Activated CD4-positive, alpha-beta T cell treated with anti-CD3 and anti-CD28 coated beads, Interleukin-2, amount 10 ng/mL, durations not matched to agents 7 days and 5 days (primary cell): ENCODE results near the gene PML. TPM values are rescaled to one million over a fixed set of nuclear protein-coding genes. Genes with fewer than 3 reads are reported as not detected.

ENCODE experiments used
- CTCF ChIA-PET: fragments of 350-600 bp; sonication (Branson Sonifier 250); formaldehyde crosslinking; loops from one replicate; lab custom pipeline; 2021; ENCODE audit warnings: antibody characterized with exemption; lab: Charles Lee
- POLR2A ChIA-PET: fragments of 350-600 bp; sonication (Branson Sonifier 250); formaldehyde crosslinking; loops from one replicate; lab custom pipeline; 2021; ENCODE audit warnings: antibody characterized with exemption; lab: Charles Lee
- DNase-seq: peaks from one replicate; pipeline ENCODE4 v3.0.0-alpha.2; 2020
- H3K27ac Mint-ChIP-seq: one replicate; pipeline ENCODE4 v1.8.0; 2021; ENCODE audit warnings: mild to moderate bottlenecking, moderate library complexity, mixed read lengths
- H3K27me3 Mint-ChIP-seq: one replicate; pipeline ENCODE4 v1.8.0; 2021; ENCODE audit warnings: mixed read lengths
- H3K36me3 Mint-ChIP-seq: one replicate; pipeline ENCODE4 v1.8.0; 2021; ENCODE audit warnings: low read depth, mixed read lengths
- H3K4me1 Mint-ChIP-seq: one replicate; pipeline ENCODE4 v1.8.0; 2021; ENCODE audit warnings: mixed read lengths
- H3K4me3 Mint-ChIP-seq: one replicate; pipeline ENCODE4 v1.8.0; 2021; ENCODE audit warnings: mild to moderate bottlenecking, moderate library complexity, mixed read lengths
- H3K9me3 Mint-ChIP-seq: one replicate; pipeline ENCODE4 v1.8.0; 2021; ENCODE audit warnings: mixed read lengths
- total RNA-seq, 2 experiments: library from RNA; stranded (reverse); gene quantifications; one replicate each; pipeline ENCODE4 v1.2.3, GENCODE V29; 2021

PML gene
- total RNA-seq: 100 to 1,000 TPM; 118 to 122 TPM

DNA sequence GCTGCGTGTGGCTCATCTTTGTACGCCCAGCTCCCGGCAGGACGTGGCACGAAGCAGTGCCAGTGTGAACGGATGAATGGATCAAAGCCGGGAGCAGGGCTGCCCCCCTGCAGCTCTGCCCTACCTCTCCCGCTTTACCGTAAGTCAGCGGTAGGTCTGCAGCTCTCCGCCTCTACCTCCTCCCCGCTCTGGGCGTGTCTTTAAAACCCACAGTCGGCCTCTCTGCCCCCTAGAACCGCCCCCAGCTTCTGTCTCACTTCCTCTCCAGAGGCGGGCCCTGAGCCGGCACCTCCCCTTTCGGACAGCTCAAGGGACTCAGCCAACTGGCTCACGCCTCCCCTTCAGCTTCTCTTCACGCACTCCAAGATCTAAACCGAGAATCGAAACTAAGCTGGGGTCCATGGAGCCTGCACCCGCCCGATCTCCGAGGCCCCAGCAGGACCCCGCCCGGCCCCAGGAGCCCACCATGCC lies at the start of gene PML:
Gene PML (plus strand): TSS at position 304 of the 471 bp plus-strand sequence. CDS start 97 bp downstream, at position 401.
- ChIA-PET CTCF (interaction anchor here (0.8 to 6.7 kb wide), 14 partner anchors 10 to 388 kb away, joined by 3 to 63 read pairs (median 3); no protein-coding TSS in a partner anchor), POLR2A (interaction anchor here (0.6 to 1.4 kb wide), 6 partner anchors 9 to 87 kb away, joined by 3 to 6 read pairs (median 4); no protein-coding TSS in a partner anchor)
- H3K36me3 Mint-ChIP-seq: peaks cover 37% of the 10 kb centered on the region
- peak within 1 kb of the TSS; percentile 92 for H3K4me3 Mint-ChIP-seq
- H3K27ac Mint-ChIP-seq: peak within 1 kb of the TSS; percentile 93
- no peaks in the 10 kb centered on the region for H3K27me3 Mint-ChIP-seq
- peaks cover 71% of the 10 kb centered on the region for H3K4me1 Mint-ChIP-seq
- no peaks in the 10 kb centered on the region for H3K9me3 Mint-ChIP-seq
- DNase-seq: peak; percentile 99

- H3K9me3 Mint-ChIP-seq: no peaks in the 10 kb centered on the region
- H3K27ac Mint-ChIP-seq: no peak overlapping the region
- ChIA-PET CTCF (interaction anchor here (1.3 to 2.3 kb wide), 2 partner anchors 14 to 17 kb away, joined by 3 to 11 read pairs; no protein-coding TSS in a partner anchor), POLR2A (no interaction called here)
- H3K4me1 Mint-ChIP-seq: peaks cover 22% of the 10 kb centered on the region
- H3K27me3 Mint-ChIP-seq: peaks cover 4% of the 10 kb centered on the region
- no peaks in the 10 kb centered on the region for H3K36me3 Mint-ChIP-seq
- DNase-seq: no peak
- H3K4me3 Mint-ChIP-seq: no peak overlapping the region
Measured at GRCh38 chr15:73945130-73945508, 49.4 kb upstream of the PML start.

- H3K36me3 Mint-ChIP-seq: no peaks in the 10 kb centered on the region
- H3K27me3 Mint-ChIP-seq: peaks cover 4% of the 10 kb centered on the region
- ChIA-PET CTCF (interaction anchor here (1.2 to 2.3 kb wide), 3 partner anchors 15 to 19 kb away, joined by 3 to 11 read pairs (median 3); no protein-coding TSS in a partner anchor), POLR2A (no interaction called here)
- H3K4me1 Mint-ChIP-seq: peaks cover 24% of the 10 kb centered on the region
- no peak overlapping the region for H3K4me3 Mint-ChIP-seq
- DNase-seq: no peak
- H3K27ac Mint-ChIP-seq: no peak overlapping the region
- no peaks in the 10 kb centered on the region for H3K9me3 Mint-ChIP-seq
Measured at GRCh38 chr15:73946046-73946721, 48.3 kb upstream of the PML start.

DNA sequence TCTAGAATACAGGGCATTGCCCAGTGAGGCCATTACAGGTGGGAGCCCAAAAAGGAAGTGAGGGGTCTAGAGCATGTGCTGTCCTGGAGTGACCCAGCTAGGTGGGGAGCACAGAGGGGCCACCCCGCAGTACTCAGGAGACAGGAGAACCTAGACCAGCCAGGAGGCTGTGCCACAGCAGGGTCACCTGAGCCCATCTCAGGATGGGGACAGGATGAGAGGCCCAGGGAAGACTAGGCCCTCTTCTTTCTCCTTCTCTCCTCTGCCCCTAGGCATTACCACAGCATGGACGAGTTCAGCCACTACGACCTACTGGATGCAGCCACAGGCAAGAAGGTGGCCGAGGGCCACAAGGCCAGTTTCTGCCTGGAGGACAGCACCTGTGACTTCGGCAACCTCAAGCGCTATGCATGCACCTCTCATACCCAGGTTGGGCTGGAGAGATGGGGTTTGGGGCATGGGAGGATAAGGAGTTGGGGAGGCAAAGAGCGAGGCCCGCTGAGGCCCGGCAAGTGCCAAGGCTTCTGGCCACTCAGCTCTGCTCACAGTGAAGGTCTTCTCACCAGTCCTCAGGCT lies 47.6 kb upstream of the PML start:
- H3K9me3 Mint-ChIP-seq: no peaks in the 10 kb centered on the region
- CTCF ChIA-PET: interaction anchor here (1.2 to 2.3 kb wide), 3 partner anchors 15 to 19 kb away, joined by 3 to 11 read pairs (median 3); no protein-coding TSS in a partner anchor
- H3K27me3 Mint-ChIP-seq: peaks cover 4% of the 10 kb centered on the region
- DNase-seq: no peak
- H3K4me1 Mint-ChIP-seq: peaks cover 21% of the 10 kb centered on the region
- H3K36me3 Mint-ChIP-seq: no peaks in the 10 kb centered on the region
- no peak overlapping the region for H3K4me3 Mint-ChIP-seq
- no peak overlapping the region for H3K27ac Mint-ChIP-seq
- POLR2A ChIA-PET: no interaction called here

- peaks cover 18% of the 10 kb centered on the region for H3K4me1 Mint-ChIP-seq
- ChIA-PET CTCF (interaction anchor here (1.2 kb wide), 1 partner anchor 18 kb away, joined by 3 read pairs; no protein-coding TSS in a partner anchor), POLR2A (no interaction called here)
- H3K27ac Mint-ChIP-seq: no peak overlapping the region
- peaks cover 4% of the 10 kb centered on the region for H3K27me3 Mint-ChIP-seq
- H3K4me3 Mint-ChIP-seq: no peak overlapping the region
- H3K9me3 Mint-ChIP-seq: no peaks in the 10 kb centered on the region
- no peaks in the 10 kb centered on the region for H3K36me3 Mint-ChIP-seq
- DNase-seq: no peak
Measured at GRCh38 chr15:73947651-73948050, 46.9 kb upstream of the PML start.

- no peak for DNase-seq
- ChIA-PET CTCF (interaction anchor here (4.2 kb wide), 1 partner anchor 17 kb away, joined by 37 read pairs; no protein-coding TSS in a partner anchor), POLR2A (no interaction called here)
- H3K4me3 Mint-ChIP-seq: no peak overlapping the region
- H3K36me3 Mint-ChIP-seq: no peaks in the 10 kb centered on the region
- H3K27me3 Mint-ChIP-seq: peaks cover 4% of the 10 kb centered on the region
- no peaks in the 10 kb centered on the region for H3K9me3 Mint-ChIP-seq
- no peak overlapping the region for H3K27ac Mint-ChIP-seq
- peaks cover 14% of the 10 kb centered on the region for H3K4me1 Mint-ChIP-seq
Measured at GRCh38 chr15:73948396-73948795, 46.1 kb upstream of the PML start.

DNA sequence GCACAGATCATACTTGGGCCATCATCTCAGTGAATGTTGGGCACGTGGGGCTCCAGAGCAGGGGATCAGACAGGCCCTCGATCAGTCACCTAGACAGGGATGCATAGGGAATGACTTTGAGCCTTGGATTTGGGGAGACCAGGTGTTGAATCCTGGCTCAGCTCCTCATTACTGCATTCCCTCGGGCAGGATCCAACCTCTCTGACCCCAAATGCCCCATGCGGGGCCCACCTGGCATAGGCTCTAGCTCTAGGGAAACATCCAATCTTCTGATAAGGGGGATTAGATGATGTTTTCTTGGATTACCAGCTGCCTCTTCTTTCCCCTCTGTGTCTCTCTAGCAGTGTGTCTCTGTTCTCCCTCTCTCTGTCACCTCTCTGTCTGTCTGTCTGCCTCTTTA lies 45.5 kb upstream of the PML start:
- H3K4me3 Mint-ChIP-seq: no peak overlapping the region
- POLR2A ChIA-PET: no interaction called here
- DNase-seq: no peak
- H3K4me1 Mint-ChIP-seq: peaks cover 16% of the 10 kb centered on the region
- H3K9me3 Mint-ChIP-seq: no peaks in the 10 kb centered on the region
- CTCF ChIA-PET: interaction anchor here (0.8 to 4.2 kb wide), 2 partner anchors 17 to 45 kb away, joined by 3 to 37 read pairs; partner anchors contain the start of gene PML
- H3K27me3 Mint-ChIP-seq: peaks cover 4% of the 10 kb centered on the region
- no peaks in the 10 kb centered on the region for H3K36me3 Mint-ChIP-seq
- no peak overlapping the region for H3K27ac Mint-ChIP-seq

DNA sequence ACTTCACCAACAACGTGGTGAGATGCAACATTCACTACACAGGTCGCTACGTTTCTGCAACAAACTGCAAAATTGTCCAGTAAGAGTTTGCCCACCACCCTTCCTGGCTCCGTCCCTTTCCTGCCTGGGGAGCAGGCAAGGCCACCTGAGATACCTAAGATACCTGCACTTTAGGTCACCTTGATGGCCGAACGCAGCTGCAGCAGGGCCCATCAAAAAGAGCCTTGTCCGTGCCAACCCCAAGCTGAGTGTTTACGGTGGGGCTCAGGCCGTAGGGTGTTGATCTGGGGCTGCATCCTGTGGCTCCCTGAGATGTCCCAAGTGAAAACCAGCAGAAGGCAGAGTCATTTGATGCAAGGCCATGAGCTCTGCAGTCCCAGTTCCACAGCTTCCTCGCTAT lies 45.0 kb upstream of the PML start:
- CTCF ChIA-PET: interaction anchor here (0.7 to 4.2 kb wide), 5 partner anchors 10 to 45 kb away, joined by 3 to 37 read pairs (median 3); partner anchors contain the start of gene PML

DNA sequence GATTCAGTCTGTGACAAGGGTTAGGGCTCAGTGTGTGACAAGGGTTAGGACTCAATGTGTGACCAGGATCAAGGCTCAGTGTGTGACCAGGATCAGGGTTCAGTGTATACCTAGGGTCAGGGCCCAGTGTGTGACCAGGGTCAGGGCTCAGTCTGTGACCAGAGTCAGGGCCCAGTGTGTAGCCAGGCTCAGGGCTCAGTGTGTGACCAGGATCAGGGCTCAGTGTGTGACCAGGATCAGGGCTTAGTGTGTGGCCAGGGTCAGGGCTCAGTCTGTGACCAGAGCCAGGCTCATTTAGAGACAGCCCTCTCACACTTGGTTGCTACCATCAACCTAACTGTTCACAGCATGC lies 44.1 kb upstream of the PML start:
- Mint-ChIP-seq H3K4me3 (no peak overlapping the region), H3K9me3 (no peaks in the 10 kb centered on the region), H3K4me1 (peaks cover 16% of the 10 kb centered on the region), H3K27me3 (no peaks in the 10 kb centered on the region), H3K27ac (no peak overlapping the region), H3K36me3 (no peaks in the 10 kb centered on the region)
- ChIA-PET CTCF (interaction anchor here (0.8 to 4.2 kb wide), 17 partner anchors 9 to 379 kb away, joined by 3 to 37 read pairs (median 5); no protein-coding TSS in a partner anchor), POLR2A (interaction anchor here (0.6 kb wide), 1 partner anchor 15 kb away, joined by 3 read pairs; no protein-coding TSS in a partner anchor)
- no peak for DNase-seq

More for the DNA sequence above, 45.0 kb upstream of the PML start:
- Mint-ChIP-seq H3K36me3 (no peaks in the 10 kb centered on the region), H3K27ac (no peak overlapping the region), H3K4me3 (no peak overlapping the region), H3K27me3 (peaks cover 4% of the 10 kb centered on the region), H3K9me3 (no peaks in the 10 kb centered on the region), H3K4me1 (peaks cover 16% of the 10 kb centered on the region)
- DNase-seq: no peak
- POLR2A ChIA-PET: no interaction called here

- Mint-ChIP-seq H3K27me3 (no peaks in the 10 kb centered on the region), H3K27ac (peak overlapping the region; percentile 88), H3K4me3 (no peak overlapping the region), H3K4me1 (peaks cover 16% of the 10 kb centered on the region), H3K9me3 (no peaks in the 10 kb centered on the region), H3K36me3 (no peaks in the 10 kb centered on the region)
- CTCF ChIA-PET: interaction anchor here (0.9 to 4.2 kb wide), 18 partner anchors 8 to 379 kb away, joined by 3 to 37 read pairs (median 5); no protein-coding TSS in a partner anchor
- POLR2A ChIA-PET: interaction anchor here (0.6 kb wide), 1 partner anchor 15 kb away, joined by 3 read pairs; no protein-coding TSS in a partner anchor
- DNase-seq: peak; percentile 77
Measured at GRCh38 chr15:73950831-73951561, 43.5 kb upstream of the PML start.

- peaks cover 17% of the 10 kb centered on the region for H3K4me1 Mint-ChIP-seq
- CTCF ChIA-PET: interaction anchor here (0.9 to 4.2 kb wide), 18 partner anchors 9 to 378 kb away, joined by 3 to 37 read pairs (median 5); no protein-coding TSS in a partner anchor
- H3K4me3 Mint-ChIP-seq: no peak overlapping the region
- POLR2A ChIA-PET: no interaction called here
- no peaks in the 10 kb centered on the region for H3K9me3 Mint-ChIP-seq
- no peak overlapping the region for H3K27ac Mint-ChIP-seq
- no peaks in the 10 kb centered on the region for H3K27me3 Mint-ChIP-seq
- no peak for DNase-seq
- no peaks in the 10 kb centered on the region for H3K36me3 Mint-ChIP-seq
Measured at GRCh38 chr15:73951601-73952000, 42.9 kb upstream of the PML start.
